HCT116 (cell line): ENCODE results near the gene PDK2. TPM values are rescaled to one million over a fixed set of nuclear protein-coding genes. Genes with fewer than 3 reads are reported as not detected.

Experiments used
- ATAC-seq: fragments of 200-7000 bp; cut with Tn5 transposase; 2 replicates; pipeline ENCODE4 v1.9.1; 2020; ENCODE audit warnings: mild to moderate bottlenecking, moderate library complexity
- BruUV-seq: library from RNA; stranded (reverse); fragments of 400-500 nt; replicated peaks from 2 replicates; lab custom pipeline; 2021; lab: Mats Ljungman, UMichigan
- CTCF ChIA-PET: fragments of 300-600 bp; sonication (Branson Sonifier 250); formaldehyde crosslinking; loops from one replicate; lab custom pipeline; 2021; ENCODE audit warnings: antibody characterized with exemption; lab: Charles Lee
- POLR2A ChIA-PET: fragments of 300-600, 350-600 bp; sonication (Branson Sonifier 250); formaldehyde crosslinking; loops from one replicate; lab custom pipeline; 2021; ENCODE audit warnings: antibody characterized with exemption; lab: Charles Lee
- RAD21 ChIA-PET, 2 experiments: fragments of 300-600 bp; sonication (Branson Sonifier 250); formaldehyde crosslinking; loops; one replicate each; lab custom pipeline; 2023; ENCODE audit warnings: low total read pairs in 2 of 2; ENCODE audit not compliant: uncharacterized antibody in 2 of 2, unreplicated experiment in 2 of 2, low non-redundant PET in 1 of 2; lab: Charles Lee
- DNase-seq: peaks from one replicate; pipeline ENCODE4 v3.0.0-alpha.2; 2010; ENCODE audit warnings: low read depth, low spot score
- H2AFZ ChIP-seq: fragments of 200-600 bp; shearing (Covaris generic), sonication (generic); 2 replicates; pipeline ENCODE4 v1.6.1; 2017; ENCODE audit warnings: low read depth, mixed run types, mixed read lengths, antibody characterized with exemption, low read length; ENCODE audit not compliant: poor library complexity, severe bottlenecking
- H3K27ac ChIP-seq: 2 replicates; pipeline ENCODE4 v1.5.1; 2012; ENCODE audit warnings: low read depth, low read length
- H3K27me3 ChIP-seq: fragments of 200-600 bp; sonication (generic); 2 replicates; pipeline ENCODE4 v1.6.1; 2016; ENCODE audit warnings: mixed run types, low read length, mixed read lengths; ENCODE audit not compliant: insufficient read depth
- H3K36me3 ChIP-seq, 2 experiments: fragments of 200-500 bp in 1 of 2; fragments of 200-600 bp in 1 of 2; sonication (Bioruptor generic) in 1 of 2; sonication (generic) in 1 of 2; 2 replicates each; pipeline versions ENCODE4 v1.5.1 to v1.6.1; 2014 to 2016; ENCODE audit warnings: low read length in 2 of 2, inconsistent platforms in 1 of 2, mixed read lengths in 1 of 2, mixed run types in 1 of 2; ENCODE audit not compliant: insufficient read depth in 2 of 2, control insufficient read depth in 1 of 2
- H3K4me1 ChIP-seq, 2 experiments: fragments of 200-600 bp in 1 of 2; sonication (generic) in 1 of 2; 2 replicates each; pipeline versions ENCODE4 v1.5.1 to v1.6.1; 2012 to 2017; ENCODE audit warnings: low read length in 2 of 2, inconsistent platforms in 1 of 2, mild to moderate bottlenecking in 1 of 2, mixed read lengths in 1 of 2, mixed run types in 1 of 2, moderate library complexity in 1 of 2; ENCODE audit not compliant: insufficient read depth in 2 of 2, control insufficient read depth in 1 of 2
- H3K4me2 ChIP-seq: fragments of 200-600 bp; sonication (generic); 2 replicates; pipeline ENCODE4 v1.6.1; 2017; ENCODE audit warnings: mixed run types, low read length, mixed read lengths
- H3K4me3 ChIP-seq, 2 experiments: fragments of 200-600 bp in 1 of 2; sonication (generic) in 1 of 2; replicated peaks in 1 of 2; 2 replicates each; pipeline ENCODE4 v1.5.1; 2011 to 2016; ENCODE audit warnings: low read length in 2 of 2, control low read depth in 1 of 2, low read depth in 1 of 2, mild to moderate bottlenecking in 1 of 2, mixed read lengths in 1 of 2, mixed run types in 1 of 2
- H3K79me2 ChIP-seq: fragments of 200-600 bp; sonication (generic); 2 replicates; pipeline ENCODE4 v1.6.1; 2017; ENCODE audit warnings: mild to moderate bottlenecking, mixed run types, low read length, moderate library complexity, mixed read lengths; ENCODE audit not compliant: insufficient read depth
- H3K9ac ChIP-seq: fragments of 200-600 bp; sonication (generic); 2 replicates; pipeline ENCODE4 v1.6.1; 2016; ENCODE audit warnings: low read length, mixed read lengths
- H3K9me2 ChIP-seq: fragments of 200-600 bp; sonication (generic), shearing (Covaris generic); 2 replicates; pipeline ENCODE4 v1.6.1; 2017; ENCODE audit warnings: mixed run types, mild to moderate bottlenecking, moderate library complexity; ENCODE audit not compliant: insufficient read depth
- H3K9me3 ChIP-seq, 2 experiments: fragments of 200-500 bp in 1 of 2; fragments of 200-600 bp in 1 of 2; sonication (Bioruptor generic) in 1 of 2; sonication (generic) in 1 of 2; 2 replicates each; pipeline ENCODE4 v1.6.1; 2014 to 2017; ENCODE audit warnings: low read length in 2 of 2, mixed read lengths in 2 of 2, inconsistent platforms in 1 of 2, low read depth in 1 of 2, mild to moderate bottlenecking in 1 of 2, mixed run types in 1 of 2, moderate library complexity in 1 of 2; ENCODE audit not compliant: control insufficient read depth in 1 of 2, insufficient read depth in 1 of 2
- H4K20me1 ChIP-seq: fragments of 200-600 bp; sonication (generic), shearing (Covaris generic); 2 replicates; pipeline ENCODE4 v1.6.1; 2017; ENCODE audit warnings: mixed run types, mild to moderate bottlenecking, moderate library complexity; ENCODE audit not compliant: insufficient read depth
- ATF3 ChIP-seq: IDR thresholded peaks from 2 replicates; pipeline ENCODE4 v1.6.1; 2012
- CBX3 ChIP-seq: IDR thresholded peaks from 2 replicates; pipeline ENCODE4 v1.6.1; 2012; ENCODE audit warnings: low read depth
- CEBPB ChIP-seq: IDR thresholded peaks from 2 replicates; pipeline ENCODE4 v1.6.1; 2012; ENCODE audit warnings: low read depth
- ELF1 ChIP-seq: IDR thresholded peaks from 2 replicates; pipeline ENCODE4 v1.6.1; 2012; ENCODE audit warnings: low read depth, borderline replicate concordance
- EZH2 ChIP-seq: fragments of 200-600 bp; sonication (generic); IDR thresholded peaks from 2 replicates; pipeline ENCODE4 v1.6.1; 2017; ENCODE audit warnings: antibody characterized with exemption, mixed run types
- JUND ChIP-seq: IDR thresholded peaks from 2 replicates; pipeline ENCODE4 v1.6.1; 2012
- POLR2A ChIP-seq: IDR thresholded peaks from 2 replicates; pipeline ENCODE4 v1.7.0; 2011; ENCODE audit warnings: borderline replicate concordance; ENCODE audit not compliant: insufficient read depth, insufficient read length; ENCODE audit errors: extremely low read depth
- POLR2AphosphoS5 ChIP-seq: IDR thresholded peaks from 2 replicates; pipeline ENCODE4 v1.6.1; 2011; ENCODE audit warnings: mild to moderate bottlenecking, low read depth, low read length, moderate library complexity
- RAD21 ChIP-seq: IDR thresholded peaks from 2 replicates; pipeline ENCODE4 v1.6.1; 2012; ENCODE audit warnings: low read depth, mild to moderate bottlenecking
- SIN3A ChIP-seq: IDR thresholded peaks from 2 replicates; pipeline ENCODE4 v1.6.1; 2012; ENCODE audit warnings: low read depth
- SRF ChIP-seq: IDR thresholded peaks from 2 replicates; pipeline ENCODE4 v1.6.1; 2012; ENCODE audit warnings: low read depth
- ZBTB33 ChIP-seq: IDR thresholded peaks from 2 replicates; pipeline ENCODE4 v1.6.1; 2011; ENCODE audit warnings: mild to moderate bottlenecking, low read length, moderate library complexity; ENCODE audit not compliant: insufficient replicate concordance; ENCODE audit errors: extremely low read depth
- ZFX ChIP-seq: fragments of 450-650 bp; IDR thresholded peaks from 2 replicates; pipeline ENCODE4 v1.6.1; 2017
- ZNF274 ChIP-seq: fragments of 200-500 bp; sonication (Bioruptor generic); IDR thresholded peaks from 2 replicates; pipeline ENCODE4 v1.6.1; 2014; ENCODE audit warnings: mild to moderate bottlenecking, low read depth, low read length, inconsistent platforms
- intact Hi-C: fragments of 100-400 bp; cut with micrococcal nuclease; formaldehyde crosslinking; loops from 2 replicates; pipeline ENCODE4 v1.10.0; 2022
- total RNA-seq: library from RNA; stranded (reverse); gene quantifications from one replicate; pipeline ENCODE4 v1.2.1, GENCODE V29; 2021; ENCODE audit not compliant: unreplicated experiment

Gene PDK2
- total RNA-seq, 1 experiment from 2014 or later = 39.1 TPM

- H3K9ac ChIP-seq = no peak overlapping the region
- peaks cover 20 to 29% of the 10 kb centered on the region in 2 experiments; a peak in 3 of 4 replicates for H3K36me3 ChIP-seq
- no peaks in the 10 kb centered on the region for H3K9me2 ChIP-seq
- H3K27ac ChIP-seq = no peak overlapping the region
- CTCF ChIA-PET = interaction anchor here (1.9 kb wide), 1 partner anchor 29 kb away, joined by 5 read pairs; no protein-coding TSS in a partner anchor
- H3K4me3 ChIP-seq = no peak overlapping the region
- no peak overlapping the region for H3K4me2 ChIP-seq
- no peaks in the 10 kb centered on the region; the same call in 1 of the 2 replicates for H3K79me2 ChIP-seq
- DNase-seq (no peak), ATAC-seq (no peak)
- H3K4me1 ChIP-seq = peaks cover 6 to 25% of the 10 kb centered on the region in 2 experiments
- POLR2A ChIA-PET = interaction anchor here (1.5 kb wide), 1 partner anchor 34 kb away, joined by 4 read pairs; the partner anchor contains the start of gene ITGA3
- RAD21 ChIA-PET = no interaction called here
- intact Hi-C loops = no loop called here
- BruUV-seq = TSS peak; percentile 48
- no peaks in the 10 kb centered on the region for H4K20me1 ChIP-seq
- peak; percentile 44; the same call in 1 of the 2 replicates for TF ChIP-seq POLR2AphosphoS5
- no peak for TF ChIP-seq CBX3
- no peaks in the 10 kb centered on the region for H3K27me3 ChIP-seq
- H3K9me3 ChIP-seq = no peaks in the 10 kb centered on the region
- no peak overlapping the region for H2AFZ ChIP-seq
Observed at GRCh38 chr17:50090071-50090470, 5.1 kb upstream of the PDK2 start.

GRCh38 chr17:50090971-50091917 is 3.9 kb upstream of the PDK2 start:
- Histone ChIP-seq H3K79me2 (peaks cover 6% of the 10 kb centered on the region; the same call in 1 of the 2 replicates), H3K9ac (no peak overlapping the region)
- TF ChIP-seq EZH2 (no peak), ATF3 (no peak), POLR2A (no peak), POLR2AphosphoS5 (peak; percentile 85), SRF (no peak), SIN3A (peak; percentile 40), ZFX (no peak), ZNF274 (no peak), RAD21 (no peak), CEBPB (no peak), ELF1 (no peak; the same call in 1 of the 2 replicates), JUND (0 out of 2 replicates have a peak, but pooled peaks have one; percentile 2), CBX3 (no peak), ZBTB33 (no peak)
- TF ChIP-seq, all 23 proteins: peak for 3
- intact Hi-C loops = no loop called here
- no peaks in the 10 kb centered on the region for H4K20me1 ChIP-seq
- BruUV-seq = no TSS peak
- no peaks in the 10 kb centered on the region for H3K27me3 ChIP-seq
- H3K4me2 ChIP-seq = no peak overlapping the region
- H2AFZ ChIP-seq = no peak overlapping the region
- ATAC-seq = no peak
- H3K4me1 ChIP-seq = peaks cover 11 to 35% of the 10 kb centered on the region in 2 experiments
- H3K36me3 ChIP-seq = peaks cover 20 to 29% of the 10 kb centered on the region in 2 experiments; a peak in 3 of 4 replicates
- ChIA-PET POLR2A (interaction anchor here (1.2 to 3.5 kb wide), 4 partner anchors 11 to 36 kb away, joined by 3 to 18 read pairs (median 4); partner anchors contain the start of gene ITGA3), RAD21 (no interaction called here), CTCF (interaction anchor here (0.8 to 4.6 kb wide), 7 partner anchors 13 to 94 kb away, joined by 3 to 55 read pairs (median 6); no protein-coding TSS in a partner anchor)
- H3K9me2 ChIP-seq = no peaks in the 10 kb centered on the region
- no peak for DNase-seq
- H3K4me3 ChIP-seq = no peak overlapping the region
- H3K27ac ChIP-seq = no peak overlapping the region
- no peaks in the 10 kb centered on the region for H3K9me3 ChIP-seq
